ENCODE data around the gene ALDH3A1.

DNA sequence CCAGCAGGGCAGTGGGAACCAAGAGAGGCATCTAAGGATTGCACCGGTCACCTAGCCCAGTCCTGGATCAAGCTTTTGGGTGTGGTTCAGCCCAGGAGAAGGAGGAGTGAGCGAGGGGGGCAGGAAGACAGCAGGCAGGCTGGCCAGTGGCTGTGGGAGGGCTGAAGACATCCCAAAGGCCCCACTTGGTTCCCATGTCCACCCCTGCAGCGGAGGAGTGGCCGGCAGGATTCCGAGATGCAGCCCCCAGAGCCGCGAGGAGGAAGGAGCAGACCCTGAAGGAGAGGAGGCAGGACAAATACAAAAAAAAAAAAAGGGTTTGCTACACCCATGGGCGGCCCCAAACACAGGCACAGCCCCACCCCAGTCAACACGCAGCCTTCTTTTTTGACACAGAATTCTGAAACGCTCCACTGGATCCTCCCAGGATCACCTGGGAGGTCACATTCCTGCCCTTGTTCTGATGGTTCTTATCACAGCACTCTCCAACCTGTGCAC is 30.6 kb downstream of the ALDH3A1 start:
- TF ChIP-seq POLR2A (IDR thresholded peaks at IDR 0.05; ENCODE audit: low read depth, low read length) = no peak
- TF ChIP-seq POLR2AphosphoS5 (IDR thresholded peaks at IDR 0.05; ENCODE audit: low read depth, low read length) = no peak
- no peak for TF ChIP-seq TAF1 (IDR thresholded peaks at IDR 0.05; ENCODE audit: borderline replicate concordance, low read depth, low read length)
